K562 (cell line): Measurements from ENCODE around the gene DPEP2NB. TPM values are rescaled to one million over a fixed set of nuclear protein-coding genes. Genes with fewer than 3 reads are reported as not detected.

ENCODE experiments used
- BRCA1 ChIP-seq, 2 experiments: fragments of 450-650 bp in 1 of 2; sonication (generic) in 1 of 2; formaldehyde crosslinking in 1 of 2; IDR thresholded peaks; 2 replicates each; pipeline versions ENCODE4 v1.5.0 to v1.6.1; 2017 to 2020; ENCODE audit warnings: mild to moderate bottlenecking in 1 of 2, missing genetic modification reagents in 1 of 2
- CBX2 ChIP-seq: fragments of 200-600 bp; sonication (generic); IDR thresholded peaks from one replicate; pipeline ENCODE4 v1.6.1; 2012; ENCODE audit warnings: mild to moderate bottlenecking, low read length, inconsistent platforms; ENCODE audit not compliant: insufficient read depth, poor library complexity, severe bottlenecking
- CHD4 ChIP-seq: fragments of 200-600 bp; sonication (generic); IDR thresholded peaks from 3 replicates; pipeline ENCODE4 v1.6.1; 2012; ENCODE audit warnings: low read depth, mild to moderate bottlenecking, mixed read lengths, low read length, inconsistent platforms; ENCODE audit not compliant: insufficient read depth, insufficient replicate concordance, poor library complexity, severe bottlenecking
- CREB5 ChIP-seq: fragments of 250-450 bp; sonication (Bioruptor Pico); IDR thresholded peaks from 2 replicates; pipeline ENCODE4 v1.5.0; 2020; ENCODE audit warnings: mild to moderate bottlenecking
- ETV6 ChIP-seq, 3 experiments: fragments of 150-350 bp in 1 of 3; sonication (generic) in 1 of 3; formaldehyde crosslinking in 1 of 3; IDR thresholded peaks; 2 replicates each; pipeline versions ENCODE4 v1.6.1 to v1.8.0; 2014 to 2022; ENCODE audit warnings: borderline replicate concordance in 2 of 3, low read depth in 2 of 3, antibody characterized with exemption in 1 of 3, low read length in 1 of 3, mild to moderate bottlenecking in 1 of 3, missing genetic modification reagents in 1 of 3
- FOXJ3 ChIP-seq: sonication (generic); formaldehyde crosslinking; IDR thresholded peaks from 2 replicates; pipeline ENCODE4 v1.4.0; 2020; ENCODE audit warnings: mild to moderate bottlenecking, missing genetic modification reagents
- FOXK2 ChIP-seq, 2 experiments: fragments of 450-650 bp; IDR thresholded peaks in 1 of 2; conservative IDR thresholded peaks in 1 of 2; 2 replicates each; pipeline ENCODE4 v1.6.1; 2016; ENCODE audit warnings: low read depth in 2 of 2, mild to moderate bottlenecking in 1 of 2
- HOMEZ ChIP-seq: fragments of 250-450 bp; sonication (Bioruptor Pico); IDR thresholded peaks from 2 replicates; pipeline ENCODE4 v1.4.0; 2020; ENCODE audit warnings: mild to moderate bottlenecking, moderate library complexity
- NFE2 ChIP-seq: IDR thresholded peaks from 2 replicates; pipeline ENCODE4 v1.6.1; 2014; ENCODE audit warnings: antibody characterized with exemption, low read depth
- NR2F6 ChIP-seq: fragments of 450-650 bp; formaldehyde crosslinking; IDR thresholded peaks from 2 replicates; pipeline ENCODE4 v1.4.0; 2020; ENCODE audit warnings: mild to moderate bottlenecking
- POLR2AphosphoS5 ChIP-seq: IDR thresholded peaks from 2 replicates; pipeline ENCODE4 v1.6.1; 2011; ENCODE audit warnings: mild to moderate bottlenecking, low read depth, low read length, moderate library complexity; ENCODE audit not compliant: control insufficient read depth, insufficient read depth
- RBBP5 ChIP-seq: fragments of 200-600 bp; sonication (generic); IDR thresholded peaks from 2 replicates; pipeline ENCODE4 v1.6.1; 2012; ENCODE audit warnings: borderline replicate concordance, mild to moderate bottlenecking, low read length, control low read depth, inconsistent platforms; ENCODE audit not compliant: insufficient read depth, poor library complexity, severe bottlenecking
- STAG1 ChIP-seq: sonication (generic); formaldehyde crosslinking; IDR thresholded peaks from 2 replicates; pipeline ENCODE4 v1.5.0; 2020; ENCODE audit warnings: missing genetic modification reagents, borderline replicate concordance
- TCF7L2 ChIP-seq: fragments of 150-350 bp; IDR thresholded peaks from 2 replicates; pipeline ENCODE4 v1.6.1; 2016; ENCODE audit warnings: low read depth, mild to moderate bottlenecking, low read length, moderate library complexity
- THAP7 ChIP-seq: fragments of 250-450 bp; sonication (Bioruptor Pico); IDR thresholded peaks from 2 replicates; pipeline ENCODE4 v1.5.0; 2021
- TOE1 ChIP-seq, 2 experiments: fragments of 450-650 bp in 1 of 2; sonication (generic) in 1 of 2; formaldehyde crosslinking in 1 of 2; IDR thresholded peaks; 2 replicates each; pipeline versions ENCODE4 v1.7.1 to v1.8.0; 2016 to 2022; ENCODE audit warnings: borderline replicate concordance in 2 of 2, mild to moderate bottlenecking in 2 of 2, antibody characterized with exemption in 1 of 2, inconsistent platforms in 1 of 2, low read depth in 1 of 2, missing genetic modification reagents in 1 of 2, moderate library complexity in 1 of 2
- YY1 ChIP-seq, 3 experiments: IDR thresholded peaks; 2 replicates each; pipeline ENCODE4 v1.6.1; 2011; ENCODE audit warnings: low read length in 2 of 3, mild to moderate bottlenecking in 2 of 3, moderate library complexity in 2 of 3, borderline replicate concordance in 1 of 3, control low read depth in 1 of 3, low read depth in 1 of 3; ENCODE audit not compliant: insufficient read depth in 3 of 3, insufficient replicate concordance in 2 of 3, control insufficient read depth in 1 of 3, insufficient read length in 1 of 3; ENCODE audit errors: extremely low read depth in 1 of 3
- ZNF146 ChIP-seq: IDR thresholded peaks from one replicate; pipeline ENCODE4 v1.6.1; 2018; ENCODE audit warnings: missing compliant biosample characterization; ENCODE audit not compliant: unreplicated experiment
- ZNF511 ChIP-seq: sonication (generic); formaldehyde crosslinking; IDR thresholded peaks from 2 replicates; pipeline ENCODE4 v1.8.0; 2022; ENCODE audit warnings: mild to moderate bottlenecking, missing genetic modification reagents
- polyA plus RNA-seq, 8 experiments: library from polyadenylated mRNA; depleted of rRNA in 4 of 8; stranded (reverse) in 5 of 8; unstranded in 3 of 8; fragments of >200 nt; fragmentation: Nextera tagmentation in 2 of 8; fragmentation: Illumina TruSeq in 1 of 8; extraction: Ambion mirVana in 2 of 8; extraction: Trizol in 1 of 8; gene quantifications; 2 replicates each; pipeline versions ENCODE4 v1.2.1 to v1.2.3, GENCODE V29; 2011 to 2014; ENCODE audit warnings: inconsistent platforms in 1 of 8, missing spikeins in 1 of 8
- total RNA-seq, 7 experiments: library from RNA; depleted of rRNA in 6 of 7; stranded (reverse); fragments of >200 nt in 6 of 7; fragmentation: Illumina TruSeq in 2 of 7; extraction: Trizol in 2 of 7; gene quantifications; 2 replicates each; pipeline versions ENCODE4 v1.2.1 to v1.2.3, GENCODE V29; 2011 to 2021; ENCODE audit warnings: low replicate concordance in 1 of 7

Gene DPEP2NB
- total and polyA plus RNA-seq, 9 of the 15 experiments (the other 6 are each of a cell fraction or from before 2014, with no cell fraction given), result not detected

- TF ChIP-seq CREB5 (CRISPR knock-in tag), result no peak
- no peak for TF ChIP-seq FOXJ3 (CRISPR knock-in tag)
- no peak for TF ChIP-seq NFE2
- no peak for TF ChIP-seq CHD4
- no peak for TF ChIP-seq HOMEZ (CRISPR knock-in tag)
- no peak for TF ChIP-seq ZNF146 (CRISPR knock-in tag)
- TF ChIP-seq ETV6 (IDR thresholded peaks at IDR 0.05; ENCODE audit: borderline replicate concordance in 1 of 2, low read depth in 2 of 2, low read length in 1 of 2), result no peak
- TF ChIP-seq ETV6 (CRISPR knock-in tag; IDR thresholded peaks at IDR 0.05; ENCODE audit: borderline replicate concordance), result no peak
- TF ChIP-seq TOE1 (IDR thresholded peaks at IDR 0.05; ENCODE audit: borderline replicate concordance), result peak; percentile 93; the same call in 1 of the 2 replicates
- no peak for TF ChIP-seq TOE1 (CRISPR knock-in tag; IDR thresholded peaks at IDR 0.05; ENCODE audit: borderline replicate concordance, low read depth)
- no peak for TF ChIP-seq THAP7 (CRISPR knock-in tag)
- TF ChIP-seq TCF7L2, result no peak
- TF ChIP-seq BRCA1 (IDR thresholded peaks at IDR 0.05), result no peak
- TF ChIP-seq BRCA1 (CRISPR knock-in tag; IDR thresholded peaks at IDR 0.05), result no peak
- no peak for TF ChIP-seq STAG1 (CRISPR knock-in tag)
- TF ChIP-seq ZNF511 (CRISPR knock-in tag), result peak; percentile 80
- TF ChIP-seq FOXK2 (conservative IDR thresholded peaks at IDR 0.05 in 1 of 2, IDR thresholded peaks at IDR 0.05 in 1 of 2; ENCODE audit: low read depth in 2 of 2), result peak; percentile 97 to 99
- no peak for TF ChIP-seq CBX2
- TF ChIP-seq POLR2AphosphoS5, result peak; percentile 86
- peak; percentile 100 for TF ChIP-seq RBBP5
- TF ChIP-seq NR2F6 (CRISPR knock-in tag), result no peak
- peak; percentile 54 to 89 (median 82) for TF ChIP-seq YY1 (IDR thresholded peaks at IDR 0.05; ENCODE audit: borderline replicate concordance in 1 of 3, control insufficient read depth in 1 of 3, extremely low read depth in 1 of 3, insufficient read depth in 3 of 3, insufficient read length in 1 of 3, insufficient replicate concordance in 2 of 3, low read depth in 1 of 3, low read length in 2 of 3)
These were observed 7.2 kb upstream of the DPEP2NB start, which contains the start of the genes DDX28 and DUS2 (continued) for GRCh38 chr16:68022728-68023537.
